GM23338 (cell line): Measurements from ENCODE around the gene NLN. TPM values are rescaled to one million over a fixed set of nuclear protein-coding genes. Genes with fewer than 3 reads are reported as not detected.
"Not testable (repeated sequence)": the region's sequence is repeated elsewhere in the genome, so short reads cannot be mapped to it uniquely, and the experiment has no call there.

ENCODE experiments used
- ATAC-seq: fragments of 200-7000 bp; cut with Tn5 transposase; 3 replicates; pipeline ENCODE4 v1.9.1; 2020
- DNase-seq: peaks from one replicate; pipeline ENCODE4 v3.0.0-alpha.2; 2015; ENCODE audit warnings: low spot score
- H2AFZ ChIP-seq: fragments of 200-600 bp; sonication (generic); 2 replicates; pipeline ENCODE4 v1.8.0; 2016; ENCODE audit warnings: antibody characterized with exemption, mild to moderate bottlenecking, moderate library complexity
- H3F3A ChIP-seq: fragments of 200-600 bp; sonication (generic); replicated peaks from 2 replicates; pipeline ENCODE4 v1.8.0; 2017; ENCODE audit warnings: antibody characterized with exemption, mixed run types, low read depth
- H3K27ac ChIP-seq: fragments of 200-600 bp; sonication (generic); 2 replicates; pipeline ENCODE4 v1.6.1; 2016; ENCODE audit warnings: low read depth
- H3K27me3 ChIP-seq: fragments of 200-600 bp; sonication (generic); 2 replicates; pipeline ENCODE4 v1.8.0; 2016; ENCODE audit warnings: mild to moderate bottlenecking, mixed run types, moderate library complexity; ENCODE audit not compliant: insufficient read depth
- H3K36me3 ChIP-seq: fragments of 200-600 bp; sonication (generic); 2 replicates; pipeline ENCODE4 v1.8.0; 2016; ENCODE audit warnings: mild to moderate bottlenecking; ENCODE audit not compliant: insufficient read depth
- H3K4me1 ChIP-seq: fragments of 200-600 bp; sonication (generic); 2 replicates; pipeline ENCODE4 v1.8.0; 2016; ENCODE audit warnings: mild to moderate bottlenecking, moderate library complexity; ENCODE audit not compliant: insufficient read depth
- H3K4me2 ChIP-seq: fragments of 200-600 bp; sonication (generic); 2 replicates; pipeline ENCODE4 v1.7.1; 2017; ENCODE audit warnings: mixed run types
- H3K4me3 ChIP-seq: fragments of 200-600 bp; sonication (generic); 2 replicates; pipeline ENCODE4 v1.6.1; 2016; ENCODE audit warnings: mixed run types
- H3K79me2 ChIP-seq: fragments of 200-600 bp; sonication (generic); replicated peaks from 2 replicates; pipeline ENCODE4 v1.8.0; 2017; ENCODE audit warnings: mild to moderate bottlenecking; ENCODE audit not compliant: insufficient read depth
- H3K9me2 ChIP-seq: fragments of 200-600 bp; sonication (generic); 2 replicates; pipeline ENCODE4 v1.8.0; 2017; ENCODE audit not compliant: insufficient read depth
- H4K20me1 ChIP-seq: fragments of 200-600 bp; sonication (generic); replicated peaks from 2 replicates; pipeline ENCODE4 v1.8.0; 2017; ENCODE audit warnings: mild to moderate bottlenecking; ENCODE audit not compliant: insufficient read depth
- H3K27ac Mint-ChIP-seq: 2 replicates; pipeline ENCODE4 v1.8.0; 2020; ENCODE audit warnings: inconsistent platforms, mild to moderate bottlenecking, moderate library complexity, mixed read lengths
- H3K27me3 Mint-ChIP-seq: 3 replicates; pipeline ENCODE4 v1.8.0; 2022; ENCODE audit warnings: low read depth, mild to moderate bottlenecking, moderate library complexity, mixed read lengths, inconsistent platforms; ENCODE audit not compliant: insufficient read depth, poor library complexity
- H3K36me3 Mint-ChIP-seq: 3 replicates; pipeline ENCODE4 v1.8.0; 2021; ENCODE audit warnings: low read depth, mild to moderate bottlenecking, inconsistent platforms, moderate library complexity, mixed read lengths
- H3K4me1 Mint-ChIP-seq: 3 replicates; pipeline ENCODE4 v1.8.0; 2020; ENCODE audit warnings: mild to moderate bottlenecking, inconsistent platforms, mixed read lengths
- H3K4me3 Mint-ChIP-seq: 3 replicates; pipeline ENCODE4 v1.8.0; 2021; ENCODE audit warnings: moderate library complexity, mild to moderate bottlenecking, inconsistent platforms, mixed read lengths
- H3K9me3 Mint-ChIP-seq: 3 replicates; pipeline ENCODE4 v1.8.0; 2020; ENCODE audit warnings: moderate library complexity, mild to moderate bottlenecking, inconsistent platforms, mixed read lengths
- CREB1 ChIP-seq: fragments of 250-450 bp; sonication (Bioruptor Pico); IDR thresholded peaks from 2 replicates; pipeline ENCODE4 v1.5.0; 2020; ENCODE audit warnings: low read depth, mild to moderate bottlenecking, moderate library complexity
- EZH2phosphoT487 ChIP-seq: fragments of 200-600 bp; sonication (generic); IDR thresholded peaks from one replicate; pipeline ENCODE4 v1.8.1; 2018; ENCODE audit warnings: antibody characterized with exemption; ENCODE audit not compliant: unreplicated experiment
- JUNB ChIP-seq: IDR thresholded peaks from one replicate; pipeline ENCODE4 v1.6.1; 2016; ENCODE audit warnings: antibody characterized with exemption; ENCODE audit not compliant: unreplicated experiment
- NANOG ChIP-seq: IDR thresholded peaks from 2 replicates; pipeline ENCODE4 v1.6.1; 2016; ENCODE audit warnings: antibody characterized with exemption, borderline replicate concordance
- POLR2AphosphoS5 ChIP-seq: IDR thresholded peaks from 2 replicates; pipeline ENCODE4 v1.6.1; 2016; ENCODE audit warnings: antibody characterized with exemption, low read depth
- ZNF114 ChIP-seq: fragments of 250-450 bp; sonication (Bioruptor Pico); IDR thresholded peaks from 2 replicates; pipeline ENCODE4 v1.5.0; 2020; ENCODE audit warnings: mild to moderate bottlenecking, moderate library complexity
- ZNF331 ChIP-seq: fragments of 250-450 bp; sonication (Bioruptor Pico); IDR thresholded peaks from 2 replicates; pipeline ENCODE4 v1.5.0; 2020; ENCODE audit warnings: low read depth, mild to moderate bottlenecking, moderate library complexity
- polyA plus RNA-seq: library from polyadenylated mRNA; unstranded; fragments of >200 nt; fragmentation: Nextera tagmentation; extraction: Ambion mirVana; gene quantifications from 2 replicates; pipeline ENCODE4 v1.2.1, GENCODE V29; 2016
- total RNA-seq: library from RNA; depleted of rRNA; stranded (reverse); fragments of >200 nt; shearing (Covaris generic); gene quantifications from 2 replicates; pipeline ENCODE4 v1.2.3, GENCODE V29; 2014
- TF ChIP-seq, protein P1 (sequence below): IDR thresholded peaks from 2 replicates; pipeline ENCODE4 v1.6.1; 2016; ENCODE audit warnings: antibody characterized with exemption
- TF ChIP-seq, protein P2 (sequence below): IDR thresholded peaks from one replicate; pipeline ENCODE4 v1.6.1; 2018; ENCODE audit warnings: antibody characterized with exemption; ENCODE audit not compliant: unreplicated experiment
- TF ChIP-seq, protein P3 (sequence below), 2 experiments: fragments of 200-600 bp in 1 of 2; sonication (generic) in 1 of 2; conservative IDR thresholded peaks; 2 replicates each; pipeline versions ENCODE4 v1.5.1 to v1.6.1; 2016 to 2017; ENCODE audit warnings: antibody characterized with exemption in 2 of 2, low read depth in 2 of 2, mild to moderate bottlenecking in 2 of 2, moderate library complexity in 1 of 2
- TF ChIP-seq, protein P4 (sequence below): fragments of 250-450 bp; sonication (Bioruptor Pico); IDR thresholded peaks from 2 replicates; pipeline ENCODE4 v1.5.0; 2020; ENCODE audit warnings: mild to moderate bottlenecking, moderate library complexity

The NLN gene
- total and polyA plus RNA-seq, 2 experiments from 2014 or later = 56.4 to 168 TPM

DNA sequence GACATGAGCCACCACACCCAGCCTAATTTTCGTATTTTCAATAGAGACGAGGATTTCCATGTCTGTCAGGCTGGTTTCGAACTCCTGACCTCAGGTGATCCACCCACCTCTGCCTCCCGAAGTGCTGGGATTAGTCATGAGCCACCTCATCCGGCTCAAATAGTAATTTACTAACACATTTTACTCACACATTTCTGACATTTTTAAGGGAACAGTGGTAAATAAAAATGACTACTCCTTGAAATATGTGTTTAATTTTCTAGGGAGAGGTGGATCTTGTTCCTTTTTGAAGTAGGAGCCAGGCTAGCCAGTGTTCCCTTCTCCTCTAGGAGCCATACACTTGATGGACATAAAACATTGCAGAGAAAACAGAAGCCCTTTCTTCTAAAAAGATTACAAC lies 149.2 kb downstream of the NLN start:
- Histone ChIP-seq H3K27ac (no peak overlapping the region), H4K20me1 (no peaks in the 10 kb centered on the region), H2AFZ (no peak overlapping the region), H3K9me2 (no peaks in the 10 kb centered on the region), H3K4me2 (no peak overlapping the region), H3F3A (no peaks in the 10 kb centered on the region), H3K36me3 (no peaks in the 10 kb centered on the region), H3K79me2 (no peaks in the 10 kb centered on the region), H3K4me1 (no peaks in the 10 kb centered on the region), H3K4me3 (no peak overlapping the region), H3K27me3 (no peaks in the 10 kb centered on the region)
- TF ChIP-seq, protein P1, sequence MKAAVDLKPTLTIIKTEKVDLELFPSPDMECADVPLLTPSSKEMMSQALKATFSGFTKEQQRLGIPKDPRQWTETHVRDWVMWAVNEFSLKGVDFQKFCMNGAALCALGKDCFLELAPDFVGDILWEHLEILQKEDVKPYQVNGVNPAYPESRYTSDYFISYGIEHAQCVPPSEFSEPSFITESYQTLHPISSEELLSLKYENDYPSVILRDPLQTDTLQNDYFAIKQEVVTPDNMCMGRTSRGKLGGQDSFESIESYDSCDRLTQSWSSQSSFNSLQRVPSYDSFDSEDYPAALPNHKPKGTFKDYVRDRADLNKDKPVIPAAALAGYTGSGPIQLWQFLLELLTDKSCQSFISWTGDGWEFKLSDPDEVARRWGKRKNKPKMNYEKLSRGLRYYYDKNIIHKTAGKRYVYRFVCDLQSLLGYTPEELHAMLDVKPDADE = no peak
- TF ChIP-seq NANOG (no peak), JUNB (no peak), EZH2phosphoT487 (no peak), POLR2AphosphoS5 (no peak), CREB1 (no peak), ZNF331 (CRISPR knock-in tag) (no peak), ZNF114 (no peak)
- TF ChIP-seq, protein P2, sequence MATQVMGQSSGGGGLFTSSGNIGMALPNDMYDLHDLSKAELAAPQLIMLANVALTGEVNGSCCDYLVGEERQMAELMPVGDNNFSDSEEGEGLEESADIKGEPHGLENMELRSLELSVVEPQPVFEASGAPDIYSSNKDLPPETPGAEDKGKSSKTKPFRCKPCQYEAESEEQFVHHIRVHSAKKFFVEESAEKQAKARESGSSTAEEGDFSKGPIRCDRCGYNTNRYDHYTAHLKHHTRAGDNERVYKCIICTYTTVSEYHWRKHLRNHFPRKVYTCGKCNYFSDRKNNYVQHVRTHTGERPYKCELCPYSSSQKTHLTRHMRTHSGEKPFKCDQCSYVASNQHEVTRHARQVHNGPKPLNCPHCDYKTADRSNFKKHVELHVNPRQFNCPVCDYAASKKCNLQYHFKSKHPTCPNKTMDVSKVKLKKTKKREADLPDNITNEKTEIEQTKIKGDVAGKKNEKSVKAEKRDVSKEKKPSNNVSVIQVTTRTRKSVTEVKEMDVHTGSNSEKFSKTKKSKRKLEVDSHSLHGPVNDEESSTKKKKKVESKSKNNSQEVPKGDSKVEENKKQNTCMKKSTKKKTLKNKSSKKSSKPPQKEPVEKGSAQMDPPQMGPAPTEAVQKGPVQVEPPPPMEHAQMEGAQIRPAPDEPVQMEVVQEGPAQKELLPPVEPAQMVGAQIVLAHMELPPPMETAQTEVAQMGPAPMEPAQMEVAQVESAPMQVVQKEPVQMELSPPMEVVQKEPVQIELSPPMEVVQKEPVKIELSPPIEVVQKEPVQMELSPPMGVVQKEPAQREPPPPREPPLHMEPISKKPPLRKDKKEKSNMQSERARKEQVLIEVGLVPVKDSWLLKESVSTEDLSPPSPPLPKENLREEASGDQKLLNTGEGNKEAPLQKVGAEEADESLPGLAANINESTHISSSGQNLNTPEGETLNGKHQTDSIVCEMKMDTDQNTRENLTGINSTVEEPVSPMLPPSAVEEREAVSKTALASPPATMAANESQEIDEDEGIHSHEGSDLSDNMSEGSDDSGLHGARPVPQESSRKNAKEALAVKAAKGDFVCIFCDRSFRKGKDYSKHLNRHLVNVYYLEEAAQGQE = no peak
- TF ChIP-seq, protein P3, sequence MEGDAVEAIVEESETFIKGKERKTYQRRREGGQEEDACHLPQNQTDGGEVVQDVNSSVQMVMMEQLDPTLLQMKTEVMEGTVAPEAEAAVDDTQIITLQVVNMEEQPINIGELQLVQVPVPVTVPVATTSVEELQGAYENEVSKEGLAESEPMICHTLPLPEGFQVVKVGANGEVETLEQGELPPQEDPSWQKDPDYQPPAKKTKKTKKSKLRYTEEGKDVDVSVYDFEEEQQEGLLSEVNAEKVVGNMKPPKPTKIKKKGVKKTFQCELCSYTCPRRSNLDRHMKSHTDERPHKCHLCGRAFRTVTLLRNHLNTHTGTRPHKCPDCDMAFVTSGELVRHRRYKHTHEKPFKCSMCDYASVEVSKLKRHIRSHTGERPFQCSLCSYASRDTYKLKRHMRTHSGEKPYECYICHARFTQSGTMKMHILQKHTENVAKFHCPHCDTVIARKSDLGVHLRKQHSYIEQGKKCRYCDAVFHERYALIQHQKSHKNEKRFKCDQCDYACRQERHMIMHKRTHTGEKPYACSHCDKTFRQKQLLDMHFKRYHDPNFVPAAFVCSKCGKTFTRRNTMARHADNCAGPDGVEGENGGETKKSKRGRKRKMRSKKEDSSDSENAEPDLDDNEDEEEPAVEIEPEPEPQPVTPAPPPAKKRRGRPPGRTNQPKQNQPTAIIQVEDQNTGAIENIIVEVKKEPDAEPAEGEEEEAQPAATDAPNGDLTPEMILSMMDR (conservative IDR thresholded peaks at IDR 0.05; ENCODE audit: low read depth in 2 of 2) = no peak
- TF ChIP-seq, protein P4, sequence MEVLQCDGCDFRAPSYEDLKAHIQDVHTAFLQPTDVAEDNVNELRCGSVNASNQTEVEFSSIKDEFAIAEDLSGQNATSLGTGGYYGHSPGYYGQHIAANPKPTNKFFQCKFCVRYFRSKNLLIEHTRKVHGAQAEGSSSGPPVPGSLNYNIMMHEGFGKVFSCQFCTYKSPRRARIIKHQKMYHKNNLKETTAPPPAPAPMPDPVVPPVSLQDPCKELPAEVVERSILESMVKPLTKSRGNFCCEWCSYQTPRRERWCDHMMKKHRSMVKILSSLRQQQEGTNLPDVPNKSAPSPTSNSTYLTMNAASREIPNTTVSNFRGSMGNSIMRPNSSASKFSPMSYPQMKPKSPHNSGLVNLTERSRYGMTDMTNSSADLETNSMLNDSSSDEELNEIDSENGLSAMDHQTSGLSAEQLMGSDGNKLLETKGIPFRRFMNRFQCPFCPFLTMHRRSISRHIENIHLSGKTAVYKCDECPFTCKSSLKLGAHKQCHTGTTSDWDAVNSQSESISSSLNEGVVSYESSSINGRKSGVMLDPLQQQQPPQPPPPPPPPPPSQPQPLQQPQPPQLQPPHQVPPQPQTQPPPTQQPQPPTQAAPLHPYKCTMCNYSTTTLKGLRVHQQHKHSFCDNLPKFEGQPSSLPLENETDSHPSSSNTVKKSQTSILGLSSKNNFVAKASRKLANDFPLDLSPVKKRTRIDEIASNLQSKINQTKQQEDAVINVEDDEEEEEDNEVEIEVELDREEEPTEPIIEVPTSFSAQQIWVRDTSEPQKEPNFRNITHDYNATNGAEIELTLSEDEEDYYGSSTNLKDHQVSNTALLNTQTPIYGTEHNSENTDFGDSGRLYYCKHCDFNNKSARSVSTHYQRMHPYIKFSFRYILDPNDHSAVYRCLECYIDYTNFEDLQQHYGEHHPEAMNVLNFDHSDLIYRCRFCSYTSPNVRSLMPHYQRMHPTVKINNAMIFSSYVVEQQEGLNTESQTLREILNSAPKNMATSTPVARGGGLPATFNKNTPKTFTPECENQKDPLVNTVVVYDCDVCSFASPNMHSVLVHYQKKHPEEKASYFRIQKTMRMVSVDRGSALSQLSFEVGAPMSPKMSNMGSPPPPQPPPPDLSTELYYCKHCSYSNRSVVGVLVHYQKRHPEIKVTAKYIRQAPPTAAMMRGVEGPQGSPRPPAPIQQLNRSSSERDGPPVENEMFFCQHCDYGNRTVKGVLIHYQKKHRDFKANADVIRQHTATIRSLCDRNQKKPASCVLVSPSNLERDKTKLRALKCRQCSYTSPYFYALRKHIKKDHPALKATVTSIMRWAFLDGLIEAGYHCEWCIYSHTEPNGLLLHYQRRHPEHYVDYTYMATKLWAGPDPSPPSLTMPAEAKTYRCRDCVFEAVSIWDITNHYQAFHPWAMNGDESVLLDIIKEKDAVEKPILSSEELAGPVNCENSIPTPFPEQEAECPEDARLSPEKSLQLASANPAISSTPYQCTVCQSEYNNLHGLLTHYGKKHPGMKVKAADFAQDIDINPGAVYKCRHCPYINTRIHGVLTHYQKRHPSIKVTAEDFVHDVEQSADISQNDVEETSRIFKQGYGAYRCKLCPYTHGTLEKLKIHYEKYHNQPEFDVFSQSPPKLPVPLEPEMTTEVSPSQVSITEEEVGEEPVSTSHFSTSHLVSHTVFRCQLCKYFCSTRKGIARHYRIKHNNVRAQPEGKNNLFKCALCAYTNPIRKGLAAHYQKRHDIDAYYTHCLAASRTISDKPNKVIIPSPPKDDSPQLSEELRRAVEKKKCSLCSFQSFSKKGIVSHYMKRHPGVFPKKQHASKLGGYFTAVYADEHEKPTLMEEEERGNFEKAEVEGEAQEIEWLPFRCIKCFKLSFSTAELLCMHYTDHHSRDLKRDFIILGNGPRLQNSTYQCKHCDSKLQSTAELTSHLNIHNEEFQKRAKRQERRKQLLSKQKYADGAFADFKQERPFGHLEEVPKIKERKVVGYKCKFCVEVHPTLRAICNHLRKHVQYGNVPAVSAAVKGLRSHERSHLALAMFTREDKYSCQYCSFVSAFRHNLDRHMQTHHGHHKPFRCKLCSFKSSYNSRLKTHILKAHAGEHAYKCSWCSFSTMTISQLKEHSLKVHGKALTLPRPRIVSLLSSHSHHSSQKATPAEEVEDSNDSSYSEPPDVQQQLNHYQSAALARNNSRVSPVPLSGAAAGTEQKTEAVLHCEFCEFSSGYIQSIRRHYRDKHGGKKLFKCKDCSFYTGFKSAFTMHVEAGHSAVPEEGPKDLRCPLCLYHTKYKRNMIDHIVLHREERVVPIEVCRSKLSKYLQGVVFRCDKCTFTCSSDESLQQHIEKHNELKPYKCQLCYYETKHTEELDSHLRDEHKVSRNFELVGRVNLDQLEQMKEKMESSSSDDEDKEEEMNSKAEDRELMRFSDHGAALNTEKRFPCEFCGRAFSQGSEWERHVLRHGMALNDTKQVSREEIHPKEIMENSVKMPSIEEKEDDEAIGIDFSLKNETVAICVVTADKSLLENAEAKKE (CRISPR knock-in tag) = no peak
- ATAC-seq (no peak), DNase-seq (no peak)
- H3K9me3 Mint-ChIP-seq = no peaks in the 10 kb centered on the region
- H3K36me3 Mint-ChIP-seq = no peaks in the 10 kb centered on the region
- no peaks in the 10 kb centered on the region for H3K27me3 Mint-ChIP-seq
- H3K4me1 Mint-ChIP-seq = no peaks in the 10 kb centered on the region
- no peak overlapping the region for H3K4me3 Mint-ChIP-seq
- no peak overlapping the region for H3K27ac Mint-ChIP-seq

DNA sequence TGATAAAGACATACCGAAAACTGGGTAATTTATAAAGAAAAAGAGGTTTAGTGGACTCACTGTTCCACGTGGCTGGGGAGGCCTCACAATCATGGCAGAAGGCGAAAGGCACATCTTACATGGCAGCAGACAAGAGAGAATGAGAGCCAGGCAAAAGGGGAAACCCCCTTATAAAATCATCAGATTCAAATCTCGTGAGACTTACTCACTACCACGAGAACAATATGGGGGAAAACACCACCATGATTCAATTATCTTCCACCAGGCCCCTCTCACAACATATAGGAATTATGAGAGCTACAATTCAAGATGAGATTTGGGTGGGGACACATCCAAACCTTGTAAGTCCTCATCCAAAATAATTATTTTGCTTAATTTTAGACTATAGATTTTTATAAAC lies 149.8 kb downstream of the NLN start:
- not testable (repeated sequence) for H3K4me1 ChIP-seq, ATAC-seq, H3K36me3 ChIP-seq, H3K27ac ChIP-seq, H3K9me2 ChIP-seq, DNase-seq, H3K4me2 ChIP-seq, H3K27ac Mint-ChIP-seq, H3K4me3 Mint-ChIP-seq, H3K9me3 Mint-ChIP-seq, H3K36me3 Mint-ChIP-seq, H2AFZ ChIP-seq, H3K4me1 Mint-ChIP-seq, H4K20me1 ChIP-seq, H3K27me3 Mint-ChIP-seq, H3K27me3 ChIP-seq, H3K4me3 ChIP-seq, H3F3A ChIP-seq, H3K79me2 ChIP-seq
